H1 (cell line): Measurements from ENCODE around the gene NDUFA3.

Experiments used
- HDAC2 ChIP-seq, 2 experiments: fragments of 300-600 bp in 1 of 2; sonication (generic) in 1 of 2; IDR thresholded peaks; 2 replicates each; pipeline ENCODE4 v1.6.1; 2011 to 2012; ENCODE audit warnings: low read depth in 2 of 2, low read length in 2 of 2, mild to moderate bottlenecking in 2 of 2, moderate library complexity in 2 of 2, borderline replicate concordance in 1 of 2, inconsistent platforms in 1 of 2
- TF ChIP-seq, protein P1 (sequence below), 3 experiments: IDR thresholded peaks; 1 replicate in 2 of 3; 2 replicates in 1 of 3; pipeline versions ENCODE4 v1.5.1 to v1.6.1; 2011; ENCODE audit warnings: low read length in 3 of 3, mild to moderate bottlenecking in 3 of 3, inconsistent platforms in 2 of 3, low read depth in 1 of 3, moderate library complexity in 1 of 3; ENCODE audit not compliant: insufficient read depth in 1 of 3; ENCODE audit errors: control extremely low read depth in 1 of 3

DNA sequence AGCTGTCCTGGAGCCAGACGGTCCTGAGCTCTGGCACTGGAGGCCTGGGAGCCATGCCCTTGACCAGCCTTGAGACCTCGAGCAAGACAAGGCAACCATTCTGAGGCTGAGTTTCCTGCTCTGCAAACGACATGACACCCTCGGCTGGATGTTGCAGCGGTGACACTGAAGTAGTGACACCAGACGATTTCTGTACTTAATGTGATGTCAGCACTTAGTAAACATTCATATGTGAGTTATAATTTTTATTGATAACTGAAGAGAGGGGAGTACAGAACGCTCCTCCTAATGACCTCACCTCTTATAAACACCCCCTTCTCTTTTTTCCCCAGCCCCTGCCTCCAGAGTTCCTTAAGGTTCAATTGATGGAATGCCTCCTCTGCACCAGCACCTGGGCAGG is 5.8 kb downstream of the NDUFA3 start:
- no peak for TF ChIP-seq HDAC2 (IDR thresholded peaks at IDR 0.05; ENCODE audit: borderline replicate concordance in 1 of 2, low read depth in 2 of 2, low read length in 2 of 2)
- TF ChIP-seq, protein P1, sequence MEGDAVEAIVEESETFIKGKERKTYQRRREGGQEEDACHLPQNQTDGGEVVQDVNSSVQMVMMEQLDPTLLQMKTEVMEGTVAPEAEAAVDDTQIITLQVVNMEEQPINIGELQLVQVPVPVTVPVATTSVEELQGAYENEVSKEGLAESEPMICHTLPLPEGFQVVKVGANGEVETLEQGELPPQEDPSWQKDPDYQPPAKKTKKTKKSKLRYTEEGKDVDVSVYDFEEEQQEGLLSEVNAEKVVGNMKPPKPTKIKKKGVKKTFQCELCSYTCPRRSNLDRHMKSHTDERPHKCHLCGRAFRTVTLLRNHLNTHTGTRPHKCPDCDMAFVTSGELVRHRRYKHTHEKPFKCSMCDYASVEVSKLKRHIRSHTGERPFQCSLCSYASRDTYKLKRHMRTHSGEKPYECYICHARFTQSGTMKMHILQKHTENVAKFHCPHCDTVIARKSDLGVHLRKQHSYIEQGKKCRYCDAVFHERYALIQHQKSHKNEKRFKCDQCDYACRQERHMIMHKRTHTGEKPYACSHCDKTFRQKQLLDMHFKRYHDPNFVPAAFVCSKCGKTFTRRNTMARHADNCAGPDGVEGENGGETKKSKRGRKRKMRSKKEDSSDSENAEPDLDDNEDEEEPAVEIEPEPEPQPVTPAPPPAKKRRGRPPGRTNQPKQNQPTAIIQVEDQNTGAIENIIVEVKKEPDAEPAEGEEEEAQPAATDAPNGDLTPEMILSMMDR (IDR thresholded peaks at IDR 0.05; ENCODE audit: control extremely low read depth in 1 of 3, insufficient read depth in 1 of 3, low read depth in 1 of 3, low read length in 3 of 3): no peak
